HepG2 (cell line): ENCODE measurements around the gene GPC6. TPM values are rescaled to one million over a fixed set of nuclear protein-coding genes. Genes with fewer than 3 reads are reported as not detected.

Source experiments
- ATAC-seq: fragments of 200-7000 bp; cut with Tn5 transposase; 3 replicates; pipeline ENCODE4 v1.9.1; 2020; ENCODE audit warnings: mild to moderate bottlenecking, moderate library complexity
- BruUV-seq: library from RNA; stranded (reverse); fragments of 400-500 nt; replicated peaks from 2 replicates; lab custom pipeline; 2021; lab: Mats Ljungman, UMichigan
- CTCF ChIA-PET: fragments of 300-600 bp; formaldehyde crosslinking; extraction: SDS; loops from one replicate; lab custom pipeline; 2021; ENCODE audit warnings: low total read pairs, inconsistent platforms, low intra/inter-chr PET ratio; lab: Yijun Ruan, JAX
- POLR2A ChIA-PET: fragments of 350-600 bp; sonication (Branson Sonifier 250); formaldehyde crosslinking; loops from one replicate; lab custom pipeline; 2020; ENCODE audit warnings: antibody characterized with exemption, inconsistent platforms; lab: Yijun Ruan, JAX
- DNase-seq: peaks from one replicate; pipeline ENCODE4 v3.0.0-alpha.2; 2015; ENCODE audit warnings: low spot score
- FAIRE-seq: peaks from 3 replicates; lab custom pipeline; 2011; peaks lifted over from hg19 to GRCh38; lab: Jason Lieb, UNC
- H2AFZ ChIP-seq: one replicate; pipeline ENCODE4 v1.6.1; 2011; ENCODE audit warnings: low read length, inconsistent platforms
- H3K27ac ChIP-seq: fragments of 300-600 bp; 3 replicates; pipeline ENCODE4 v1.8.0; 2011; ENCODE audit warnings: mixed run types, mild to moderate bottlenecking, mixed read lengths, low read length, inconsistent platforms; ENCODE audit not compliant: insufficient read depth; ENCODE audit errors: extremely low read length
- H3K27me3 ChIP-seq, 2 experiments: fragments of 200-600 bp in 1 of 2; 2 replicates in 1 of 2; 3 replicates in 1 of 2; pipeline versions ENCODE4 v1.6.0 to v1.8.0; 2011; ENCODE audit warnings: low read length in 2 of 2, mild to moderate bottlenecking in 2 of 2, moderate library complexity in 2 of 2, inconsistent platforms in 1 of 2; ENCODE audit not compliant: insufficient read depth in 2 of 2, control insufficient read depth in 1 of 2
- H3K36me3 ChIP-seq, 2 experiments: fragments of 200-600 bp in 1 of 2; replicated peaks in 1 of 2; 2 replicates in 1 of 2; 3 replicates in 1 of 2; pipeline versions ENCODE4 v1.5.1 to v1.8.0; 2011; ENCODE audit warnings: low read length in 2 of 2, inconsistent platforms in 1 of 2; ENCODE audit not compliant: insufficient read depth in 2 of 2, control insufficient read depth in 1 of 2
- H3K4me1 ChIP-seq: 2 replicates; pipeline ENCODE4 v1.5.1; 2012; ENCODE audit warnings: low read length, inconsistent platforms; ENCODE audit not compliant: insufficient read depth
- H3K4me2 ChIP-seq: 2 replicates; pipeline ENCODE4 v1.6.0; 2011; ENCODE audit warnings: low read depth, low read length, inconsistent platforms
- H3K4me3 ChIP-seq, 3 experiments: fragments of 200-600 bp in 1 of 3; sonication (generic), shearing (Covaris generic) in 1 of 3; replicated peaks in 1 of 3; 2 replicates each; pipeline ENCODE4 v1.5.1; 2011 to 2016; ENCODE audit warnings: low read length in 3 of 3, inconsistent platforms in 2 of 3, low read depth in 2 of 3, mild to moderate bottlenecking in 2 of 3, control low read depth in 1 of 3, mixed read lengths in 1 of 3; ENCODE audit not compliant: insufficient read depth in 1 of 3
- H3K79me2 ChIP-seq: one replicate; pipeline ENCODE4 v1.6.1; 2011; ENCODE audit warnings: low read length, inconsistent platforms; ENCODE audit not compliant: insufficient read depth
- H3K9ac ChIP-seq: 2 replicates; pipeline ENCODE4 v1.6.0; 2011; ENCODE audit warnings: mild to moderate bottlenecking, low read depth, low read length, inconsistent platforms; ENCODE audit not compliant: insufficient read depth
- H3K9me3 ChIP-seq: 2 replicates; pipeline ENCODE4 v1.5.1; 2012; ENCODE audit warnings: mild to moderate bottlenecking, low read length
- H4K20me1 ChIP-seq: 2 replicates; pipeline ENCODE4 v1.6.0; 2011; ENCODE audit warnings: inconsistent platforms, mild to moderate bottlenecking, low read length, moderate library complexity; ENCODE audit not compliant: insufficient read depth
- CEBPG ChIP-seq: IDR thresholded peaks from 2 replicates; pipeline ENCODE4 v1.6.1; 2016
- DR1 ChIP-seq: sonication (generic); formaldehyde crosslinking; IDR thresholded peaks from 2 replicates; pipeline ENCODE4 v1.8.0; 2021; ENCODE audit warnings: mild to moderate bottlenecking, missing genetic modification reagents, inconsistent platforms
- ELF3 ChIP-seq: IDR thresholded peaks from 2 replicates; pipeline ENCODE4 v1.6.1; 2016; ENCODE audit warnings: missing genetic modification reagents, missing compliant biosample characterization
- ELF4 ChIP-seq: sonication (generic); formaldehyde crosslinking; IDR thresholded peaks from 2 replicates; pipeline ENCODE4 v1.5.0; 2020; ENCODE audit warnings: missing genetic modification reagents, mild to moderate bottlenecking, moderate library complexity, borderline replicate concordance
- MAZ ChIP-seq, 2 experiments: sonication (generic) in 1 of 2; formaldehyde crosslinking in 1 of 2; IDR thresholded peaks; 2 replicates each; pipeline versions ENCODE4 v1.5.0 to v1.6.1; 2012 to 2020; ENCODE audit warnings: low read depth in 2 of 2, mild to moderate bottlenecking in 2 of 2, borderline replicate concordance in 1 of 2, improper control_type of control experiment in 1 of 2, low read length in 1 of 2, missing genetic modification reagents in 1 of 2, moderate library complexity in 1 of 2
- NR2F6 ChIP-seq, 2 experiments: IDR thresholded peaks; 2 replicates each; pipeline ENCODE4 v1.6.1; 2016; ENCODE audit warnings: antibody characterized with exemption in 1 of 2, mild to moderate bottlenecking in 1 of 2
- PHF5A ChIP-seq: IDR thresholded peaks from one replicate; pipeline ENCODE4 v1.6.1; 2018; ENCODE audit warnings: low read depth, missing genetic modification reagents; ENCODE audit not compliant: unreplicated experiment
- TARDBP ChIP-seq: sonication (generic); formaldehyde crosslinking; IDR thresholded peaks from 2 replicates; pipeline ENCODE4 v1.8.0; 2022; ENCODE audit warnings: mild to moderate bottlenecking, missing genetic modification reagents
- ZFP37 ChIP-seq: sonication (generic); formaldehyde crosslinking; IDR thresholded peaks from 2 replicates; pipeline ENCODE4 v1.4.0; 2020; ENCODE audit warnings: missing genetic modification reagents, borderline replicate concordance
- ZNF256 ChIP-seq: sonication (generic); formaldehyde crosslinking; conservative IDR thresholded peaks from 2 replicates; pipeline ENCODE4 v1.4.0; 2020; ENCODE audit warnings: missing genetic modification reagents
- ZNF30 ChIP-seq: sonication (generic); formaldehyde crosslinking; IDR thresholded peaks from 2 replicates; pipeline ENCODE4 v1.5.0; 2020; ENCODE audit warnings: mild to moderate bottlenecking, missing genetic modification reagents
- ZNF83 ChIP-seq: sonication (generic); formaldehyde crosslinking; IDR thresholded peaks from 2 replicates; pipeline ENCODE4 v1.4.0; 2020; ENCODE audit warnings: missing genetic modification reagents, mild to moderate bottlenecking, borderline replicate concordance
- WGBS: methylation state at CpG from one replicate; pipeline ENCODE4 v1.1.6; 2017; ENCODE audit warnings: low lambda C conversion rate; 5-methylcytosine and 5-hydroxymethylcytosine counted together
- in situ Hi-C: cut with HindIII; loops from 2 replicates; pipeline ENCODE4 v1.10.0; 2017; ENCODE audit warnings: low pct_unique_long_range_greater_than_20kb; ENCODE audit not compliant: extremely low pct_ligation_motif_present
- intact Hi-C: fragments of 100-400 bp; cut with micrococcal nuclease; formaldehyde crosslinking; loops from one replicate; pipeline ENCODE4 v1.10.0; 2022; ENCODE audit not compliant: unreplicated experiment
- polyA plus RNA-seq, 8 experiments: library from polyadenylated mRNA; depleted of rRNA in 3 of 8; stranded (reverse) in 7 of 8; unstranded in 1 of 8; fragments of >200 nt; fragmentation: Illumina TruSeq in 4 of 8; extraction: Trizol in 4 of 8; gene quantifications; 2 replicates each; pipeline versions ENCODE4 v1.2.1 to v1.2.3, GENCODE V29; 2011 to 2016; ENCODE audit warnings: low read depth in 4 of 8, missing spikeins in 1 of 8, mixed read lengths in 1 of 8; ENCODE audit not compliant: insufficient read depth in 1 of 8
- total RNA-seq, 5 experiments: library from RNA; depleted of rRNA; stranded (reverse); fragments of >200 nt; fragmentation: Illumina TruSeq; extraction: Trizol; gene quantifications; 2 replicates each; pipeline ENCODE4 v1.2.3, GENCODE V29; 2016; ENCODE audit warnings: low read depth in 1 of 5
- TF ChIP-seq, protein P1 (sequence below), 2 experiments: sonication (generic) in 1 of 2; formaldehyde crosslinking in 1 of 2; IDR thresholded peaks; 2 replicates each; pipeline versions ENCODE4 v1.5.1 to v1.6.1; 2011 to 2020; ENCODE audit warnings: borderline replicate concordance in 1 of 2, low read depth in 1 of 2, low read length in 1 of 2, mild to moderate bottlenecking in 1 of 2, missing genetic modification reagents in 1 of 2, moderate library complexity in 1 of 2
- TF ChIP-seq, protein P2 (sequence below), 2 experiments: fragments of 450-650 bp in 1 of 2; sonication (generic) in 1 of 2; formaldehyde crosslinking; IDR thresholded peaks; 2 replicates each; pipeline versions ENCODE4 v1.5.0 to v1.8.0; 2020 to 2022; ENCODE audit warnings: mild to moderate bottlenecking in 1 of 2, missing genetic modification reagents in 1 of 2
- TF ChIP-seq, protein P3 (sequence below): conservative IDR thresholded peaks from 2 replicates; pipeline ENCODE4 v1.6.1; 2018; ENCODE audit warnings: missing genetic modification reagents
- TF ChIP-seq, protein P4 (sequence below): sonication (generic); formaldehyde crosslinking; IDR thresholded peaks from 2 replicates; pipeline ENCODE4 v1.8.1; 2023; ENCODE audit warnings: mild to moderate bottlenecking, missing genetic modification reagents

GPC6 gene
- total and polyA plus RNA-seq, 2 of the 13 experiments (the other 11 are each of a cell fraction or from before 2014, with no cell fraction given) = 24.5 to 33.9 TPM

DNA sequence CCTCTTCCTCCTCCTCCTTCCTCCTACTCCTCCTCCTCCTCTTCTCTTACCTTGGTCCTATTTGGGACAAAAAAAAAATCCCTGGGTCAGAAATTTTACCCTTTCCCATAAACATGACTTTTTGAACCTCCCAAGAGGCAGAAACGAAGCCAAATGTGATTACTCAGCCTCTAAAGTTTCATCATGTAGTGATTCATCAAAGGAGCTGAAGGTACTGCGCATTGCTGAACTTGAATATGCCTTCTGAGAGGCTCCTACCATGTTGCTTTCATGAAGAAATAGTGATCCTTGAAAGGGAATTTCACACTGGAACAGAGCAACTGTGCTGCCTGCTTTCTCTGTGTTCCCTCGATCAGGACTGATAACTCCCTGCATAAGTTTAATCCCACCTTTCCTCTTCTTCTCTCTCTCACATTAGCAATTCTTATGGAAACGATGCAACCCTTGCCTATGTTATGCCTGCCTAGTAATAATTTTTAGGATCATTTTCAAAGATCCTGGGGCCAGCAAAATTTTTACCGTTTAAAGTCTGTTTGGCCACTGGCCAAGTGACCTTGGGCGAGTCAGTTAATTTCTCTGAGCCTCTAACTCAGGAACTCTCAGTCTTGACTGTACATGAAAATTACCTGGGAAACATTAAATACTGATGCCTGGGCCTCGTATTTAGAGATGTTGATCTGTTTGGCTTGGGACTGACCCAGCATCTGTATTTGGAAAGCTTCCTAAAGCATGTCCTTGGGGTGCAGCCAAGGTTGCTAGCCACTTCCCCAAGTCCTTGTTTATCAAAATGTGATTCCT, 1103.3 kb downstream of the GPC6 start:
- POLR2A ChIA-PET = interaction anchor here (0.8 to 1.0 kb wide), 2 partner anchors 15 to 27 kb away, joined by 3 read pairs; no protein-coding TSS in a partner anchor
- intact Hi-C loops = no loop called here
- H3K4me2 ChIP-seq = no peak overlapping the region
- H3K36me3 ChIP-seq = no peaks in the 10 kb centered on the region
- no peak overlapping the region for H3K9ac ChIP-seq
- H3K4me3 ChIP-seq = no peak overlapping the region
- no peak overlapping the region for H2AFZ ChIP-seq
- FAIRE-seq (peak; percentile 72), DNase-seq (peak; percentile 28), ATAC-seq (0 out of 3 replicates have a peak, but pooled peaks have one; percentile 23)
- peaks cover 17% of the 10 kb centered on the region for H3K4me1 ChIP-seq
- in situ Hi-C loops = loop anchor here (25.0 kb wide), 1 partner anchor 1093 kb away; the partner anchor contains the start of gene GPC6
- no peaks in the 10 kb centered on the region for H3K9me3 ChIP-seq
- CTCF ChIA-PET = no interaction called here
- no peaks in the 10 kb centered on the region for H3K79me2 ChIP-seq
- H3K27ac ChIP-seq = no peak overlapping the region
- H3K27me3 ChIP-seq = no peaks in the 10 kb centered on the region
- WGBS = 56% methylated on average over 7 of the region's 7 CpGs
- no peaks in the 10 kb centered on the region for H4K20me1 ChIP-seq
- BruUV-seq = no TSS peak
- TF ChIP-seq ZNF83 (CRISPR knock-in tag) (no peak), ELF4 (CRISPR knock-in tag) (no peak), ZNF256 (CRISPR knock-in tag) (no peak), TARDBP (CRISPR knock-in tag) (no peak), DR1 (no peak), MAZ (IDR thresholded peaks at IDR 0.05; ENCODE audit: borderline replicate concordance, low read depth, low read length) (no peak), MAZ (CRISPR knock-in tag; IDR thresholded peaks at IDR 0.05; ENCODE audit: low read depth) (no peak), ZNF30 (CRISPR knock-in tag) (no peak), NR2F6 (IDR thresholded peaks at IDR 0.05) (no peak), NR2F6 (CRISPR knock-in tag; IDR thresholded peaks at IDR 0.05) (no peak), CEBPG (CRISPR knock-in tag) (peak; percentile 61), ZFP37 (CRISPR knock-in tag) (no peak), PHF5A (CRISPR knock-in tag) (no peak), ELF3 (0 out of 2 replicates have a peak, but pooled peaks have one; percentile 8)
- TF ChIP-seq, protein P1, sequence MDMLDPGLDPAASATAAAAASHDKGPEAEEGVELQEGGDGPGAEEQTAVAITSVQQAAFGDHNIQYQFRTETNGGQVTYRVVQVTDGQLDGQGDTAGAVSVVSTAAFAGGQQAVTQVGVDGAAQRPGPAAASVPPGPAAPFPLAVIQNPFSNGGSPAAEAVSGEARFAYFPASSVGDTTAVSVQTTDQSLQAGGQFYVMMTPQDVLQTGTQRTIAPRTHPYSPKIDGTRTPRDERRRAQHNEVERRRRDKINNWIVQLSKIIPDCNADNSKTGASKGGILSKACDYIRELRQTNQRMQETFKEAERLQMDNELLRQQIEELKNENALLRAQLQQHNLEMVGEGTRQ (IDR thresholded peaks at IDR 0.05; ENCODE audit: low read depth, low read length) = no peak
- TF ChIP-seq, protein P1 (CRISPR knock-in tag; IDR thresholded peaks at IDR 0.05; ENCODE audit: borderline replicate concordance) = no peak
- TF ChIP-seq, protein P2, sequence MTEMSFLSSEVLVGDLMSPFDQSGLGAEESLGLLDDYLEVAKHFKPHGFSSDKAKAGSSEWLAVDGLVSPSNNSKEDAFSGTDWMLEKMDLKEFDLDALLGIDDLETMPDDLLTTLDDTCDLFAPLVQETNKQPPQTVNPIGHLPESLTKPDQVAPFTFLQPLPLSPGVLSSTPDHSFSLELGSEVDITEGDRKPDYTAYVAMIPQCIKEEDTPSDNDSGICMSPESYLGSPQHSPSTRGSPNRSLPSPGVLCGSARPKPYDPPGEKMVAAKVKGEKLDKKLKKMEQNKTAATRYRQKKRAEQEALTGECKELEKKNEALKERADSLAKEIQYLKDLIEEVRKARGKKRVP (CRISPR knock-in tag; IDR thresholded peaks at IDR 0.05) = peak in 1 of 2 experiments; percentile 92; a peak in 2 of 4 replicates
- TF ChIP-seq, protein P3, sequence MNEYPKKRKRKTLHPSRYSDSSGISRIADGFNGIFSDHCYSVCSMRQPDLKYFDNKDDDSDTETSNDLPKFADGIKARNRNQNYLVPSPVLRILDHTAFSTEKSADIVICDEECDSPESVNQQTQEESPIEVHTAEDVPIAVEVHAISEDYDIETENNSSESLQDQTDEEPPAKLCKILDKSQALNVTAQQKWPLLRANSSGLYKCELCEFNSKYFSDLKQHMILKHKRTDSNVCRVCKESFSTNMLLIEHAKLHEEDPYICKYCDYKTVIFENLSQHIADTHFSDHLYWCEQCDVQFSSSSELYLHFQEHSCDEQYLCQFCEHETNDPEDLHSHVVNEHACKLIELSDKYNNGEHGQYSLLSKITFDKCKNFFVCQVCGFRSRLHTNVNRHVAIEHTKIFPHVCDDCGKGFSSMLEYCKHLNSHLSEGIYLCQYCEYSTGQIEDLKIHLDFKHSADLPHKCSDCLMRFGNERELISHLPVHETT (CRISPR knock-in tag) = no peak
- TF ChIP-seq, protein P4, sequence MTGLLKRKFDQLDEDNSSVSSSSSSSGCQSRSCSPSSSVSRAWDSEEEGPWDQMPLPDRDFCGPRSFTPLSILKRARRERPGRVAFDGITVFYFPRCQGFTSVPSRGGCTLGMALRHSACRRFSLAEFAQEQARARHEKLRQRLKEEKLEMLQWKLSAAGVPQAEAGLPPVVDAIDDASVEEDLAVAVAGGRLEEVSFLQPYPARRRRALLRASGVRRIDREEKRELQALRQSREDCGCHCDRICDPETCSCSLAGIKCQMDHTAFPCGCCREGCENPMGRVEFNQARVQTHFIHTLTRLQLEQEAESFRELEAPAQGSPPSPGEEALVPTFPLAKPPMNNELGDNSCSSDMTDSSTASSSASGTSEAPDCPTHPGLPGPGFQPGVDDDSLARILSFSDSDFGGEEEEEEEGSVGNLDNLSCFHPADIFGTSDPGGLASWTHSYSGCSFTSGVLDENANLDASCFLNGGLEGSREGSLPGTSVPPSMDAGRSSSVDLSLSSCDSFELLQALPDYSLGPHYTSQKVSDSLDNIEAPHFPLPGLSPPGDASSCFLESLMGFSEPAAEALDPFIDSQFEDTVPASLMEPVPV (CRISPR knock-in tag) = no peak
